Testis (tissue), 3 donors: Measurements from ENCODE around the gene NR3C1. TPM values are rescaled to one million over a fixed set of nuclear protein-coding genes. Genes with fewer than 3 reads are reported as not detected.

Experiments used
- DNase-seq: peaks from one replicate; pipeline ENCODE4 v3.0.0-alpha.2; 2019
- H3K27ac ChIP-seq, 2 donors: fragments of 200-600 bp; sonication (generic); one replicate each; pipeline ENCODE4 v1.5.1; 2019
- H3K27me3 ChIP-seq: fragments of 200-600 bp; sonication (generic); one replicate; pipeline ENCODE4 v1.5.1; 2019
- H3K36me3 ChIP-seq: fragments of 200-600 bp; sonication (generic); one replicate; pipeline ENCODE4 v1.5.1; 2017; ENCODE audit warnings: low read depth; ENCODE audit errors: missing control alignments
- H3K4me1 ChIP-seq: fragments of 200-600 bp; sonication (generic); one replicate; pipeline ENCODE4 v1.5.1; 2019
- H3K4me3 ChIP-seq, 2 donors: fragments of 200-600 bp; sonication (generic); one replicate each; pipeline ENCODE4 v1.5.1; 2017 to 2019
- H3K9me3 ChIP-seq: fragments of 200-600 bp; sonication (generic); one replicate; pipeline ENCODE4 v1.5.1; 2017
- POLR2A ChIP-seq: fragments of 450-650 bp; IDR thresholded peaks from one replicate; pipeline ENCODE4 v1.6.1; 2017; ENCODE audit warnings: antibody characterized with exemption, mild to moderate bottlenecking, moderate library complexity
- WGBS, 2 donors: methylation state at CpG; one replicate each; pipeline ENCODE4 v1.1.5; 2018; 5-methylcytosine and 5-hydroxymethylcytosine counted together
- intact Hi-C: fragments of 100-400 bp; cut with DNase I; formaldehyde crosslinking; loops from one replicate; pipeline ENCODE4 v1.15.1; 2023; ENCODE audit warnings: low total_unique reads
- polyA plus RNA-seq: library from polyadenylated mRNA; stranded (reverse); fragments of 350-450 nt; fragmentation: Illumina TruSeq; extraction: RNeasy Lipid Tissue Mini Kit (QIAGEN cat#74804); gene quantifications from one replicate; pipeline ENCODE4 v1.2.3, GENCODE V29; 2014; ENCODE audit warnings: low read depth, low replicate concordance; ENCODE audit not compliant: insufficient read depth
- total RNA-seq, 2 donors: library from RNA; depleted of rRNA; stranded (reverse); fragments of >200 nt; gene quantifications; one replicate each; pipeline ENCODE4 v1.2.3, GENCODE V29; 2016
- TF ChIP-seq, protein P1 (sequence below), 3 experiments: fragments of 450-650 bp in 2 of 3; fragments of 200-600 bp in 1 of 3; sonication (generic) in 1 of 3; IDR thresholded peaks; one replicate each; pipeline ENCODE4 v1.5.1; 2016 to 2019; ENCODE audit warnings: antibody characterized with exemption in 3 of 3, mild to moderate bottlenecking in 2 of 3, moderate library complexity in 1 of 3

The NR3C1 gene
- total and polyA plus RNA-seq, 3 donors from 2014 or later, result 33.2 to 37.7 (median 34.3) TPM

GRCh38 chr5:143384865-143385657 lies 18.4 kb downstream of the NR3C1 start:
- peaks cover 6% of the 10 kb centered on the region for H3K4me1 ChIP-seq
- no peaks in the 10 kb centered on the region for H3K36me3 ChIP-seq
- H3K4me3 ChIP-seq, result no peak overlapping the region
- TF ChIP-seq, protein P1, sequence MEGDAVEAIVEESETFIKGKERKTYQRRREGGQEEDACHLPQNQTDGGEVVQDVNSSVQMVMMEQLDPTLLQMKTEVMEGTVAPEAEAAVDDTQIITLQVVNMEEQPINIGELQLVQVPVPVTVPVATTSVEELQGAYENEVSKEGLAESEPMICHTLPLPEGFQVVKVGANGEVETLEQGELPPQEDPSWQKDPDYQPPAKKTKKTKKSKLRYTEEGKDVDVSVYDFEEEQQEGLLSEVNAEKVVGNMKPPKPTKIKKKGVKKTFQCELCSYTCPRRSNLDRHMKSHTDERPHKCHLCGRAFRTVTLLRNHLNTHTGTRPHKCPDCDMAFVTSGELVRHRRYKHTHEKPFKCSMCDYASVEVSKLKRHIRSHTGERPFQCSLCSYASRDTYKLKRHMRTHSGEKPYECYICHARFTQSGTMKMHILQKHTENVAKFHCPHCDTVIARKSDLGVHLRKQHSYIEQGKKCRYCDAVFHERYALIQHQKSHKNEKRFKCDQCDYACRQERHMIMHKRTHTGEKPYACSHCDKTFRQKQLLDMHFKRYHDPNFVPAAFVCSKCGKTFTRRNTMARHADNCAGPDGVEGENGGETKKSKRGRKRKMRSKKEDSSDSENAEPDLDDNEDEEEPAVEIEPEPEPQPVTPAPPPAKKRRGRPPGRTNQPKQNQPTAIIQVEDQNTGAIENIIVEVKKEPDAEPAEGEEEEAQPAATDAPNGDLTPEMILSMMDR (IDR thresholded peaks at IDR 0.05), result no peak
- no peak for TF ChIP-seq POLR2A
- intact Hi-C loops, result no loop called here
- no peak for DNase-seq
- H3K9me3 ChIP-seq, result no peaks in the 10 kb centered on the region
- no peaks in the 10 kb centered on the region for H3K27me3 ChIP-seq
- WGBS, 2 donors, result 90 to 94% methylated on average over 3 of the region's 3 CpGs
- no peak overlapping the region for H3K27ac ChIP-seq

- no peak for DNase-seq
- no peaks in the 10 kb centered on the region for H3K36me3 ChIP-seq
- no peak overlapping the region for H3K27ac ChIP-seq
- H3K4me1 ChIP-seq, result no peaks in the 10 kb centered on the region
- TF ChIP-seq POLR2A, result no peak
- 64 to 69% methylated on average over 3 of the region's 3 CpGs for WGBS, 2 donors
- H3K27me3 ChIP-seq, result no peaks in the 10 kb centered on the region
- H3K4me3 ChIP-seq, result no peak overlapping the region
- intact Hi-C loops, result no loop called here
- no peaks in the 10 kb centered on the region for H3K9me3 ChIP-seq
These were observed 19.5 kb downstream of the NR3C1 start for GRCh38 chr5:143383988-143384387.

DNA sequence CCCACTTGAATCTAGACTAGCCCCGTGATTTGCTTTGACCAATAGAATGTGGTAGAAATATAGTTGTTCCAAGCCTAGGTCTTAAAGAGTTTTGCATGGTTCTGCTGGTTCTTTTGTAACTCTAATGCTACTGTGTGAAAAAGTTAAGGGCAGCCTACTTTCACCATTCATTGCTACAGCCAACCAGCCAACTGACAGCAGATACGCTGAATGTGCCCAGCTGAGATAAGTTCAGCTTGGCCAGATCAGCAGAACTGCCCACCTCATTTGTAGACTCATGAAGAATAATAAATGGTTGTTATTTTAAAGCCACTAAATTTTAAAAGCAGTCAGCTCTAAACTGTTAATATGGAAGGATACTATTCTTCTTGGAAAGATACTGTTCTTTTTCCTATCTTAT lies 23.9 kb downstream of the NR3C1 start:
- Histone ChIP-seq H3K9me3 (no peaks in the 10 kb centered on the region), H3K36me3 (no peaks in the 10 kb centered on the region), H3K27ac (no peak overlapping the region), H3K27me3 (no peaks in the 10 kb centered on the region), H3K4me3 (no peak overlapping the region), H3K4me1 (no peaks in the 10 kb centered on the region)
- TF ChIP-seq, protein P1 (IDR thresholded peaks at IDR 0.05), result no peak
- TF ChIP-seq POLR2A, result no peak
- DNase-seq, result no peak
- 76 to 97% methylated on average over 2 of the region's 2 CpGs for WGBS, 2 donors
- intact Hi-C loops, result no loop called here

GRCh38 chr5:143376911-143377813 lies 26.3 kb downstream of the NR3C1 start:
- Histone ChIP-seq H3K4me3 (no peak overlapping the region), H3K36me3 (no peaks in the 10 kb centered on the region), H3K4me1 (peaks cover 3% of the 10 kb centered on the region), H3K27me3 (no peaks in the 10 kb centered on the region), H3K9me3 (no peaks in the 10 kb centered on the region), H3K27ac (no peak overlapping the region)
- no peak for TF ChIP-seq POLR2A
- TF ChIP-seq, protein P1 (IDR thresholded peaks at IDR 0.05), result no peak
- intact Hi-C loops, result no loop called here
- no peak for DNase-seq
- WGBS, 2 donors, result 65 to 80% methylated on average over 5 of the region's 5 CpGs

- Histone ChIP-seq H3K27me3 (no peaks in the 10 kb centered on the region), H3K9me3 (no peaks in the 10 kb centered on the region), H3K4me1 (peaks cover 3% of the 10 kb centered on the region), H3K36me3 (no peaks in the 10 kb centered on the region), H3K27ac (no peak overlapping the region), H3K4me3 (no peak overlapping the region)
- WGBS, 2 donors, result 90 to 97% methylated on average over 3 of the region's 3 CpGs
- TF ChIP-seq, protein P1 (IDR thresholded peaks at IDR 0.05), result no peak
- no peak for TF ChIP-seq POLR2A
- intact Hi-C loops, result no loop called here
- DNase-seq, result no peak
These were observed 27.2 kb downstream of the NR3C1 start for GRCh38 chr5:143376195-143376779.
